ENCODE measurements around the gene LSMEM2.
A peak's percentile ranks its signal among the peaks of the same experiment; 100 is the strongest.

Gene LSMEM2

DNA sequence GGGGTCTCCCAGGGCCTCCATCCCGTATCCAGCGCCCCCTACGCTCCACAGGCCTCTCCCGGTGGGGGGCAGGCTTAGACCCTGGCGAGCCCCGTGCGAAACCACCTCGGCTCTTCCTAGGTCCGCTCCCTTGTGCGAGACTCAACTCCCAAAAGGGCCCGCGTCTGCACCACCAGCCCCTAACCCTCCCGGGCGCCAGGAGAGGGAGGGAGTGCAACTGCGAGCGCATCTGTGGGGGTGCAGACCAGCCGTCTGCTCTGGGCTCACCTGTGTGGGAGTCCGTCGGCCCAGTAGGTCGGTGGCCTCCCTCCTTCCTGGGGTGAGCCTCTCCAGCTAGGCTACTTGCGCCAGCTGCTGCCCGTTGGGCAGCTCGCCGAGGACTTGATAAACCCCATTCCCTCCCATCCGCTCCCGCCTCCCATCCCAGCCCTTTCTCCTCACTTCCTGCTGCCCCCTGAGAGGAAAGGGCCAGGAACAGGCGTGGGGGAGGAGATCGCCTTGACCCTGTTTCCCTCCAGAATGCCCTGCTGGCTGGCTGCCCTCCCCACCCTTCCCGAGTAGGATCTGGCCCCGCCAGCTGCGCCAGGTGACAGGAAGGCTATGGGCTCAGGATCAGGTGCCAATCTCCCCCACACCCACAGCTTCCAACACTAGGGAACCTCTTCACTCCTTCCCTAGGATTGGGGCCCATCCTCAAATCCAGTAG, 43.7 kb downstream of the LSMEM2 start, which contains the start of gene HYAL2:
Gene HYAL2 (minus strand): TSS at position 360 of the 706 bp plus-strand sequence. CDS start 2,256 bp downstream, outside the sequence.
- DNase-seq (ENCODE audit: low spot score), result no peak

- no peak for DNase-seq (ENCODE audit: low spot score)
Observed at GRCh38 chr3:50323092-50323600, 44.3 kb downstream of the LSMEM2 start.

GRCh38 chr3:50323614-50324199, 44.8 kb downstream of the LSMEM2 start:
- no peak for DNase-seq (ENCODE audit: low spot score)

- peak; percentile 78 for DNase-seq (ENCODE audit: low spot score)
Observed at GRCh38 chr3:50324351-50325112, 45.6 kb downstream of the LSMEM2 start.

- DNase-seq (ENCODE audit: low spot score), result no peak
Observed at GRCh38 chr3:50325113-50325480, 46.2 kb downstream of the LSMEM2 start.

GRCh38 chr3:50325497-50326181, 46.8 kb downstream of the LSMEM2 start:
- no peak for DNase-seq (ENCODE audit: low spot score)

- DNase-seq (ENCODE audit: low spot score), result no peak
Observed at GRCh38 chr3:50326182-50326541, 47.3 kb downstream of the LSMEM2 start.

DNA sequence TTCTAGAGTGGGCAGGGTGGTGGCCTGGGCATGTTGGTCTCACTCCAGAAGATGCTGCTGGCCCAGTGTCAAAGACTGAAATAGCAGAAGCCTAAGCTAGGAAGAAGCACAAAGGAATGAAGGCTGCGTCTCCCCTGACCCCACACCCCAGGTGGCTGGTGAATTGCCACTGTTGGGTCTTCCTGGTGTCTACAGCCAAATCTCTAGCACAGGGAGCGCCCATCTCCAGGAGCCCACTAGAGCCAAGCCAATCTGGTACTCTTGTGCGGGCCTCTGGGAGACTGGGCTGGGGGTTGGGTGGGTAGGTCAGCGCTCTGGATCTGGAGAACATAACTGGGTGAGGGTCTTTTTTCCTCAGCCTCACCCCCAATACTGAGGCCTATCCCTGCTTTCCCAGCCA, 48.2 kb downstream of the LSMEM2 start:
- DNase-seq (ENCODE audit: low spot score), result no peak

DNA sequence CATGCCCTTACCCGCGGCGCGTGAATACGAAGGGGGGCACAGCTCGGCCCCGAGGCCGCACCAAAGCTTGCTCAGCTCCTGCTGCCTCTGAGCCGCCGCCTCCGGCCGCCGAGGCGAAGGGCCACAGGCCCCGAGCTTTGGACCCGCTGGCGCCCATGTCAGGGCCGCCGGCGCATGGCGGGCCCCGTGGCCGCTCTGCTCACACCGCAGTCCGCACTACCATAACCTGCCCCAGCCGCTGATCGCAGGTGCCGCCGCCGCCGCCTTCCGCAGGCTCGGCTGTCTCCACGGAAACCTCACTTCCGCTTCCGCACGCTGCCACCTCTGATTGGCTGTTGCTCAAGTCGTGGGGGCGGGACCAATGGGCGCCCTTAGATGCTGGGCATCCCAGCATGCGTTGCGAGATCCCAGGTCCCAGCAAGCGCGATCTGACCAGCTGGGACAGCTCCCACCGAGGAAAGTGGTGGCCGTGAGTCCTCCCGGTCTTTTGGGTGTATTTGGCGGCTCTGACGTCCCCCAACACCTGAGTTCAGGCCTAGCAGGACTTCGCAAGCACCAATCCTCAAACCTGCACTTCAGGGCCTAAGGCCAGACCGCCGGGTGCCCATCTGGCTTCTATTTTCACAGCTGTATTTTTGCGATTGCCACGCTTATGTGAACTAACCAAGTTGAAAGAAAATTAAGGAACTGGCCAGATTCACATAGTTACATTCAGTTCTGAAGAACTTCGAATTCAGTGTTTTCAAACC, 49.2 kb downstream of the LSMEM2 start, which contains the start of gene TUSC2:
Gene TUSC2 (minus strand): TSS at position 281 of the 749 bp plus-strand sequence. CDS start 124 bp downstream, at position 157.
- peak; percentile 99 for DNase-seq (ENCODE audit: low spot score)

DNA sequence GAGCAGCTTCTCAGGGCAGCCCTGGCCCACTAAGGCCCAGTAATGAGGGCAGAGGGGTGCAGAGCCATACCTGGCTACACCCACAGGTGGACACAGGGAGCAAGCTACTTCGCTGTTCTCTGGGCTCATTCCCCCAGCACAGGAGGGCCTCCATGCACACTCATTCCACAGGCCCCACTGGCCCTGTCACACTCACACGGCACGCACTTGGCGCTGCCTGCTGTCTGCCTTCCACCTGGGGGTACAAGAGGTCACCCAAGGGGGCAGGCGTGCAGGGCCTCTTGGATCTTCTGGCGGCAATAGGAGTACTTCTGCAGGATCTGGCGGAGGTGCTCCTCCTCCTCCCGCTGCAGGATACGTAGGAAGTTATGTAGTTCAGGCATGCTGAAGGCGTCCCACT, 51.4 kb downstream of the LSMEM2 start:
- no peak for DNase-seq (ENCODE audit: low spot score)

DNA sequence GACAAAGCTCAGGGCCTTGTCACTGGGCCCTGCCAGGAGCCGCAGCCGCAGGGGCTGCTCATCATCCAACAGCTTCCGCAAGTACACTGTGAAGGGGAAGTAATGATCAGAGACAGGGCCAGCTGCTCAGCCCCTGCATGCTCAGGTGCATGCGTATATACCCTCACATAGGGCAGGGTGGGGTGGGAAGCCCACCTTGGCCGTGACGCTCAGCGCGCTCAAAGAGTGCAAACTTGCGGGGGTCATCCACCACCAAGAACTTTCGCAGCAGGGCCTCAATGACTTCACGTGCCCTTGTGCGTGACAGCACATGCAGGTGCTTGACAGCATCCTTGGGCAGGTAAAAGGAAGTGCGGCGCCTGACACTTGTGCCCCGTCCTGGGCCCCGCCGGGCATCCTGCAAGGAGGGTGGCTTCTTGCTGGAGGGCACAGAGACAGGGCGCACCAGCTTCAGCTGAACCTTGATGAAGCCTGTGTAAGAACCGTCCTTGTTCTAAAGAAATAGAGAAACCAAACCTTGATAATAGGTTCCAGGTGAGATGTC, 52.5 kb downstream of the LSMEM2 start:
- DNase-seq (ENCODE audit: low spot score), result no peak

DNA sequence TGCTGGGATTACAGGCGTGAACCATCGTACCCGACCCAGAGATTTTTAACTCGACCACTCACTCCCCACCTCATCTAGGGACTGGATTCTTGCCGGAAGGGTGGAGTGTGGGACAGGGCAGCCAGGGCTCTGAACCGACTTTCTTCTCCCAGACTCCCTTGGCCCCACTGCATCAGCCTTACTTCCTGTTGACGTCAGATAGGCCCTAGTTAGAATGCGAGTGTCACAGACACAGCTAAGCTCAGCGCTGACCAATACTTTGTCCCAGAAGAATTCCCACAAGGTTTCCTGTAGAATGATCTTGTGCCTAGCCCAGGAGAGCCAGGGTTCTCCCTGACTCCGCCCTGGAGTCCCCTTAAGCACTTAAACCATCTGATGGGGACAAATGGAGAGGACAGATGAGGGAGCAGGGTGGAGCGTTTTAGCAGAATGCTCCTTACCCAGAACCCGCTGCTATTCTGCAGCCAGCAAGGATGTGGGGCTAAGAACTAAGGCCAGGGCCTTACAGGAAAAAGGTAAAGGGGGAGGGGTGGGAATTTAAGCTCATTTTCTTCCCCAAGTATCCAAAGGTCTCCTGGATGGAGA, 54.9 kb downstream of the LSMEM2 start:
- DNase-seq (ENCODE audit: low spot score), result no peak

- no peak for DNase-seq (ENCODE audit: low spot score)
Observed at GRCh38 chr3:50334339-50335075, 55.6 kb downstream of the LSMEM2 start.

DNA sequence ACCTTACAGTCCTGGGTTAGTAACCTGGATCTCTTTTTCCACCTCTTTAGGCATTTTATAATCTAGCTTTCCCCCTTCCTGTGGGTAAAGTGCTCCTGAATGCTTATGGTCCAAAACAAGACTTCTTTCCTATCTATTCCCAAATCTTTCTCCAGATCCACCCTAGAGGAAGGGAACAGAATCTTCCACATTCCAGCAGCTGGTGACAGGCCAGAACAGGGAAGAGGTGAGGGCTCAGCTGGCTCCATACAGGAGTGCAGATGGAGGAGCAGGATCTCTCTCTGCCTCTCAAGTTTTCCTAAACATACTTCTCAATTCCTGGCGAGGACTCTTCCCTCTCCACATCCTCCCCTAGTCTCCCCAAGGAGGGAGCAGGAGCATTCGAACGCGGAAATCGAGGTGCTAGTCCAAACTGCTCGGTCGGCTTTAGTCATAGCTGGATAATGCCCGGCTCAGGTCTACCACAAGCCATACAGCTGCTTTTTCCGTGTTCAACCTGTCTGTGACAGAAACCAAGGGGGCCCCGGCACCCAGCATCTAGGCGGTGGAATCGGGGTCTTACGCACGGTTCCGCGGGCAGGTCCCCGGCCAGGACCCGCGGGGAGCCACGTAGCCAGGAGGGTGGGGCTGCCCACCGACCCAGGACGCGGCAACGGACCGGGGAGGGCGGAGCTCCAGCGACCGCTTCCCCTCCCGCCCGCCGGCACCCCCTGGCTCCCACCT, 57.7 kb downstream of the LSMEM2 start:
- DNase-seq (ENCODE audit: low spot score), result no peak

GRCh38 chr3:50337175-50337861, 58.4 kb downstream of the LSMEM2 start:
- peak; percentile 99 for DNase-seq (ENCODE audit: low spot score)
